HG03196 (cell line): ENCODE data around the gene ARSH.
"Not testable (repeated sequence)": the region's sequence is repeated elsewhere in the genome, so short reads cannot be mapped to it uniquely, and the experiment has no call there.

Experiments
- ATAC-seq: cut with Tn5 transposase; IDR thresholded peaks from one replicate; pipeline ENCODE4 v1.9.1; 2021; ENCODE audit not compliant: unreplicated experiment

The ARSH gene, protein sequence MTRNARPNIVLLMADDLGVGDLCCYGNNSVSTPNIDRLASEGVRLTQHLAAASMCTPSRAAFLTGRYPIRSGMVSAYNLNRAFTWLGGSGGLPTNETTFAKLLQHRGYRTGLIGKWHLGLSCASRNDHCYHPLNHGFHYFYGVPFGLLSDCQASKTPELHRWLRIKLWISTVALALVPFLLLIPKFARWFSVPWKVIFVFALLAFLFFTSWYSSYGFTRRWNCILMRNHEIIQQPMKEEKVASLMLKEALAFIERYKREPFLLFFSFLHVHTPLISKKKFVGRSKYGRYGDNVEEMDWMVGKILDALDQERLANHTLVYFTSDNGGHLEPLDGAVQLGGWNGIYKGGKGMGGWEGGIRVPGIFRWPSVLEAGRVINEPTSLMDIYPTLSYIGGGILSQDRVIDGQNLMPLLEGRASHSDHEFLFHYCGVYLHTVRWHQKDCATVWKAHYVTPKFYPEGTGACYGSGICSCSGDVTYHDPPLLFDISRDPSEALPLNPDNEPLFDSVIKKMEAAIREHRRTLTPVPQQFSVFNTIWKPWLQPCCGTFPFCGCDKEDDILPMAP

DNA sequence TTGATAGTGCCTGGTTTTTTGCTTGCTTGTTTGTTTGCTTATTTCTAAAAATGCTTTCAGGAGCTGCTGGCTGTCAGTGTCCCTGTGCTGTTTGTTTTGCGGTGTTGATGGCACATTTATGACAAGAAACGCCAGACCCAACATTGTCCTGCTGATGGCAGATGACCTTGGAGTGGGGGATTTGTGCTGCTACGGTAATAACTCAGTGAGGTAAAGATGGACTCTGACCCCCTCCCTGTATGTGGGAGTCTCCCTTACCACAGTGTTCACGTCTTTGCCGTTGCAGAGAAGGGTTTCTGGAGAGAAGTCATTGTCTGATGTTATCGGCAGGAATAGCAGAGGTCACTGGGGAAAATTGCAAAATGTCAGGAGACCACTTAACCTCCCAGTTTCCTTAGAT is at the start of gene ARSH:
ARSH (plus strand) TSS at position 52 of the 400 bp plus-strand sequence; CDS start at position 119, 67 bp downstream.
- ATAC-seq, result no peak

DNA sequence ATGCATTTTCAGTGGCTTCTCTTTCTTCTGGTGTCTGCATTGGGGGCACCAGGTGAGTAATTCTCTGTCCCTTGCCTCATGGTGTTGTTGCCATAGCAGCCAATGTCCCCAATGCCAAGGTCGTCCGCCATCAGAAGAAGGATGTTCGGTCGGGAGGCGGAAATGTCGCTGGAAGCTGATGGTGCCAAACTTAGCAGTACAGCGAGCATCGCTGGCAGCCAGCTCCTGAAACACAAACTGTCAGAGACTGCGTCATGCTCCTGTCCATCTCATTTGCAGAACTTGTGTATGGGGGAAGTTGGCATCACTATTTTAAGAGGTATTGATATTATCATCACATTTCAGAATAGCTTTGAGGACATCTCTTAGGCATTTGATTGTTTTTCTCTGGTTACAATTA is 48.1 kb upstream of the ARSH start:
- no peak for ATAC-seq

DNA sequence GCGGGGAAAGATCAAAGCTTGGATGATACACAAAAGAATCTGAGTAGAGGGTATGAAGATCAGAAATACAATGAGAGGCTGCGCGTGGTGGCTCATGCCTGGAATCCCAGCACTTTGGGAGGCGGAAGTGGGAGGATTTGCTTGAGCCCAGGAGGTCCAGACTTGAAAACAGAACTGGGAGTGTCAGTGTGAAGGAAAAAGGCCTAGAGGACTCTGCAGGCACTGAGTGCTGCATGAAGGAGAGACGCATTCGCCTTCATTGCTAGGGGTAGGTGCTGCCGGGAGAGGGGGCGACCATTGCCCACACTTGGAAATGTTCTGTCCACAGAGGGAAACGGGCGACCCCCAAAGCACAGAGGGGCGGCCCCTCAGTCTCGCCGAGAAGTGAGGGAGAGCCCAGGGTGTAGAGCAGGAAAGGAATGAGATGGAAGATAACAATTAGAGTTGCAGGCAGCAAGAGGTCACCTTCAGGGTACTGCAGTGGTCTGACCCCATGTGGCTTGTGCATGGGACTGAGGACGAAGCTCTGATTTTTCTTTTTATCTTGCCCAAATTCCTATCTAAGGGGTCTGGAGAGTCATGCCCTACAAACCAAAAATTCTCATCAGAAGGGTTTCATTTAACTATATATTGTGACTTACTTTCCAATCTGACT is 45.4 kb upstream of the ARSH start:
- ATAC-seq, result no peak

DNA sequence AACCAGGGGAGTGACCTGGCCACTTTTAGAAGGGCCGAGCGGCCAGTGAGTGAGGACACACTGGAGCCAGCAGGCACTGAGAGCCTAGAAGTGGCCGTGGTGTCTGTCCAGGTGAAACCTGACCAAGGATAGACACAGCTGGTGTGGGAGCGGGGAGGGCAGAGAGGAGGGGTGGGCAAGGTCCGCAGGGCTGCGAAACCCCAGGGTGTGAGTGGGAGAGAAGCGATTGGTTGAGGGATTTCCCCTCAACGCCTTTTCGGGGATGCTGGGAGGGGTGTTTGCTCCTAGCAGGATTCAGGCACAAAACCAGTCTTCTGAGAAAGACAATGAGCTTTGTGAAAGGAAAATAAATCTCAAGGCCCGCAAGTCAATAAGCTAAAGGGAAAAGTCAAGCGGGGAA is 44.0 kb upstream of the ARSH start:
- no peak for ATAC-seq

DNA sequence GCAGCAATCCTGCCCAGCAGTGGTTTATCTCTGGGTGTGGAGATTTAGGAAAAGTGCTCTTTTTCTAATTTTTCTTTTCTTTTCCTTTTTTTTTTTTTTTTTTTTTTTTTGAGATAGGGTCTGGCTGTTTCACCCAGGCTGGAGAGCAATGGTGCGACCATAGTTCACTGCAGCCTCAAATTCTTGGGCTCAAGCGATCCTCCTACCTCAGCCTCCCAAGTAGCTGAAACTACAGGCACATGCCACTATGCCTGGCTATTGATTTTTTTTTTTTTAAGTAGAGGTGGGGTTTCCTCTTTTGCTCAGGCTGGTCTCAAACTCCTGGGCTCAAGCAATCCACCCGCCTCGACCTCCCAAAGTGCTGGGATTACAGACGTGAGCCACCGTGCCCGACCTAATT is 42.9 kb upstream of the ARSH start:
- not testable (repeated sequence) for ATAC-seq

DNA sequence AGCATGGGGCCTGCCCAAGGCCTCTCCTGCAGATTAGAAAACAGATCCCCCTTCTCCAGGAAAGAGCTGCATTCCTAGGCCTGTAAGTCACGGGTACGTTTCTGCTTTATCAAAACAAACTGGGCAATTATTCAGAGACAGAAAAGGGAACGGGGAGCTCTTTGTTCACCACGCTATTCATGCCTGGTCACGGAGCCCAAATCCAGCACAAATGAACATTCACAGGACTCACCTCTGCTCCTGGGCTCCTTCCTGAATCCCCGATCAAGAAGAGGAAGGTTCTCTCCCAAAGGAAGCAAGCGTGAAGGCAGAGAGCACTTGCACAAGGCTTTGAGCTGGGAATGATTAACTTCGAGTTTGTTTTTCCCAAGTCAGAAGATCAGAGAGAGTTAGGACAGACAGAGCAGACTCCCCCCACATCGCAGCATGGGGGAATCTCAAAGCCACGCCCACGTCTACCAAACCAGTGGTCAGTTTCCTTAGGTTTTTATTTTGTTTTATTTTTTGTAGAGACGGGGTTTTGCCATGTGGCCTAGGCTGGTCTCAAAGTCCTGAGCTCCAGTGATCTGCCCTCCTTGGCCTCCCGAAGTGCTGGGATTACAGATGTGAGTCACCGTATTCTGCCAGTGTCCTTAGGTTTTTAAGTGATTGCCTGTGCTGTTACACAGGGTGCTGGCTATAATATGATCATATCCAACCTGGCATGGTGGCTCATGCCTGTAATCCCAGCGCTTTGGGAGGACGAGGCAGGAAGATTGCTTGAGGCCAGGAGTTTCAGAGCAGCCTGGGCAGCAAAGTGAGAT is 42.2 kb upstream of the ARSH start:
- not testable (repeated sequence) for ATAC-seq

DNA sequence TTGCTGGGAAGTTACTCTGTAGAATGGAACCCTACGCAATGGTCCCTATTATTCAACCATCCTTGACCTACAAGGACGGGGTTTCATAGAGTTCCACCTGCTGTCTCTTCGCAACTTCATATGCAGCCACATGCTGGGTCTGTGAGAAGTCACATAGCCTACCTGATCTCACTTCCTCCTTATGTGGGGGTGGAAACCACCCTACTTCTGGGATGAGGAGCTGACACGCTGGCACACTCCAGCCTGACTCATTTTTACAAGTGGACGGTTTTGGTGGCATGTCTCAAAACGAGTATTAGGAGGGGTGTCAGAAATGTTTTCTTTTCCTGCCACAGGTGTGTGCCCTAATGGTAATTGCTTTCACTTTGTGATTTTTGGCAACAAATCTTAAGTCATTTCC is 40.4 kb upstream of the ARSH start:
- ATAC-seq, result no peak

DNA sequence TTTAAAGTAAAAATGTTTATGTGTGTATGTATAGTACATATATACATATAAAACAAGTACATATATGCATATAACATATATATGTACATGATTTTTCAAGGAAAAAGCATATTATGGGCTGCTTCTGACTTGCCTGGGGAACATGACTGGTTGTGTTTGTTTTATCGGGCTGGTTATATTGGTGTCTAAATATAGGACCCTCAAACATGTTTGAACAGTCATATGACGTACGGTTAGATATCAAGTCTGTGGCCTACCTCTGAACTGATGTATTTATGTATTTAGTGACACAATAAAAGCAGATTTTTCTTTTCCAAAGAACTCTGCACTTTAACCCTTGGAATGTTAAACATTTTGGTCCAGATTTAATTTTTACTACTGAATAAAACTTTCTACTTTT is 39.3 kb upstream of the ARSH start:
- no peak for ATAC-seq

DNA sequence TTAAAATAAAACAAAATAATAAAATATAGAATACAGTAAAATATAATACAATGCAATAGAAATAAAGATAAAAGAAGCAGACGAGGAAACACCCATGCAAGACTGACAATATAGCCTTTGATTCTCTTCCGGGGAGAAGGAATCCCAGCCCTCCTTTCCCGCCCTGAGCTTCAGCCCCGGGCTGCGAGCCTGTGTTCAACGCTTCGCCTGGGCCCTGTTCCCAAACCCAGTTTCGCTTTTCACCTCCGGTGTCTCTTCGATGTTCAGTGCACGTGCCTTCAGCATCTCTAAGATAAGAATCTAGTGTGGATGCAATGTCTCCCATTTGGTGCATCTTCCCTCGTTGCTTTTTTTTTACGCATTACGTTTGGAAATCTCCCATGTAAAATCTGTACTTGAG is 38.8 kb upstream of the ARSH start:
- no peak for ATAC-seq

DNA sequence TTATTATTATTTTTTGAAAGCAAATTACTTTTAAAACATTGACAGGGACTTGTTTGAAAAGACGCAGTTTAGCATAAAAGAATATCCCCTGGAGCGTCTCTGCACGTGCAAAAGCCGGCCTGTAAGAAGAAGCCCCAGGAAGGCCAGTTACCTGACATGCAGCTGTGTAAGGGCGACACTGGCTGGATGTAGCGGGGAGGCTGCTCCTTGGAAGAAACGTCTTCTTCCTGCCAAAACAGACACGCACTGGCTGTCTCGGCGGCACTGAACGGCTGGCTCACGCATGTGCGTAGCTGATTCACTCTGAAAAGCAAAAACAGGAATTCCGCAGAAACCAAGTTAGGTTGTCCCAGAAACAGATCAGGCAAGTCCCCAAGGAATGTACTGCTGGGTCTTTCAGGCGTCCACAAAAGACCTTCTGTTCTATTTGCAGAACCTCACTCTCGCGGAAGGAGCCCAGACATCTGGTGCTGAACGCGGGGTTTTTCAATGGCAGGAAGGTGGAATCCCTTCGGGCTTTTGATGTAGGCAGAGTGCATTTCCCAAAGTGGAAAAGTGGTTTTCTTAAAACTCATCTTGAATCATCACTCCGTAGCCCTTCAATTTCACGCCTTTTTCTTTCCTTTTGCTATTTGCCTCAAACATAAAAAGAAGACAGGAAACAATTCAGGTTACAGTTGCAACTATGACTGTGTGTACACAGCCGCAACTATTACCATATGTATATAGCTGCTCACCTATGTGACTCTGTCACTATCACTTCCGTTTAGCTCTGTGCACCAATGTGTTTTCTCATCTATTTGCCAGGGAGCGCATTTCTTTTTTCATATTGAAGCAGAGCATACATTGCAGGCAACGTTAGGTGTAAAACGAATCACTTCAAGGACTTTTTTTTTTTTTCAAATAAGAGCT is 38.1 kb upstream of the ARSH start:
- ATAC-seq, result no peak

DNA sequence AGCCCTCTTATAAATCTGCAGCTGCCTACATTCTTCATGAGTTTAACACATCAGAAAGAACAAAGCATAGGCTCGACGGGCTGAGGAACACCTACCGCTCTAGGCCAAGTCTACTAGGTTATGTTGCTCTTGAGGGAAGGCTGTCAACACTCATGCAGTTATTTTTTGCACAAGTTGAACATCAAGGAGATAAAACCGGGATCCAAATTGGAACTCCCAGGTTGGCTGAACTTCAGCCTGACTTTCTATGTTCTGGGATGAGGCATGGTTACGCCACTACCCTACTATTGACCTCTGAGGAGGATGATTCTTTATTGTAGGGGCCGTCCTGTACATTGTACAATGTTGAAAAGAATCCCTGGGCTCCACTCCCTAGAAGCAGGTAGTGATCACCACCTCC is 37.3 kb upstream of the ARSH start:
- no peak for ATAC-seq

DNA sequence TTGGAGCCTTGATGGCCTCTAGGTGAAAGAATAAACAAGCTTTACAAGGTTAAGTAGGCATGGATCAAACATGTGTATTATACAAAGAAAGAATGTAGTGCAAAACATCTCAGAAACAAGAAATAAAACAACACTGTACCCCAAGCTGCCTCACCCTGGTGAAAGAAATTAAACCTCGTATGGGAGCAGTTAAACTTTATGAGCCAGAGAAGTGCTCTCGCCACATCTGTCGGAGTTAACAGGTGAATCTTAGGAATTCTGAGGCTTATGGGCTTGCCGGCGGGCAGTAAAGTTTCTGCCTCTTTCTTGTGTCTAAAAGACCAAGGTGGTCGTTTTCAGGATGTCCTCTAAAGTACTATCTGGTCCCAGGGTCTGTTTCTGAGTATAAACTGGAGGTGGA is 34.0 kb upstream of the ARSH start:
- ATAC-seq, result no peak

DNA sequence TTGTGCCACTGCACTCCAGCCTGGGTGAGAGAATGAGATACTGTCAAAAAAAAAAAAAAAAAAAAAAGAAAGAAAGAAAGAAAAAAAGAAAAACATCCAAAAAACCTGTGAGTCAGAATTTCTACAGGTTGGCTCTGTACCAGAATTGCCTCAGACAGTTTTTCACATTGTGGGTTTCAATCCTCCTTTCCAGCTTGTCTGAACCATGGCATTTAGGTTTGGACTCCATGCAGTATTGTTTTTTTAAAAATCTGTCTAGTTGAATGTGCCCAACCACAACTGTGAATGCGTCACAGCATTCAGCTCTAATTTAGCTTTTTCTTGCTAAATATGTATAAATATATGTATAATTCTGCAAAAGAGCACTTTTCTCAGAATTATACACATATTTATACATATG is 31.4 kb upstream of the ARSH start:
- ATAC-seq, result no peak

DNA sequence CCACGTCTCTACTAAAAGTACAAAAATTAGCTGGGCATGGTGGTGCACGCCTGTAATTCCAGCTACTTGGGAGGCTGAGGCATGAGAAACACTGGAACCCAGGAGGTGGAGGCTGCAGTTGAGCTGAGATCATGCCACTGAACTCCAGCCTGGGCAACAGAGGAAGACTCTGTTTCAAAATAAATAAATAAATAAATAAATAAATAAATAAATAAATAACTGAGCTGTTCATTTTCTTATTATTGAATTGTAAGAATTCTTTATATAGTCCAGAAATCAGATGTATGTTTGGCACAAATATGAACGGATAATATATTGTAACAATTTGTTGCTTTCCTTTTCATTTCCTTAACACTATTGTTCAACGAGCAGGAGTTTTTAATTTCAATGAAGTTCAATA is 27.7 kb upstream of the ARSH start:
- ATAC-seq, result not testable (repeated sequence)

DNA sequence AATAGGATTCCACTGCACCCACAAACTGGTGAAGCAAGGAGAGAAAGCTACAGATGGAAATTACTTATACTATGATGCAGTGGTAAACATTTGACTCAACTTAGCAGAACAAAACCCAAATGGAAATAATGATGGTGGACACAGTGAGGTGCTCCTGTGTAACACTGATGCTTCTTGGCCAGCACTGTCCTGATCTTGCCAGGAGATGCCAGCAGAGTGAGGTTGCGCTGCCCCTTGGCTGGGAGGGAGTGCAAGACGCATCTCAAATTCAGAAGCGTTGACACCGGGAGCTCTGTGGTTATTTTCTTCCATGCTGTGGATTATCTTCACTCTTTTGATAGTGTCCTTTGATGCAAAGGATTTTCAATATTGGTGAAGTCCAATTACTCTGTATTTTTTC is 22.0 kb upstream of the ARSH start:
- ATAC-seq, result no peak

DNA sequence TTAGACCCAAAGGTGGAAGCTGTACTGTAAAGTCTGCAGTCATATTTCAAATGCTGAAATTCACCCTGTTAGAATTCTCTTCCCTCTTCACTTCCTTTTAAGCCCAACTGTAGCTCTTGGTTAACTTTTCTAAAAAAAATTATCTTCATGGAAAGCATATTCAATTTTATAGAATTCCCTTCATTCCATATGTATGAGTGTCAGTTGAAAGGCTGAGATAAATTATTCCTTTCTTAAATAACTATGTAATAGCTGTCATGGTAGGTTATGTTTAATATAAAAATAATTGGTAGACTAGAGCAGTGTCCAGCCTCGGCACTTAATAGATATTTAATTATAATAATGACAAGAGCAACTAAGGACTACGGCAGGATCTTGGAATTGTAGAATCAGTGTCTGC is 16.8 kb upstream of the ARSH start:
- no peak for ATAC-seq

DNA sequence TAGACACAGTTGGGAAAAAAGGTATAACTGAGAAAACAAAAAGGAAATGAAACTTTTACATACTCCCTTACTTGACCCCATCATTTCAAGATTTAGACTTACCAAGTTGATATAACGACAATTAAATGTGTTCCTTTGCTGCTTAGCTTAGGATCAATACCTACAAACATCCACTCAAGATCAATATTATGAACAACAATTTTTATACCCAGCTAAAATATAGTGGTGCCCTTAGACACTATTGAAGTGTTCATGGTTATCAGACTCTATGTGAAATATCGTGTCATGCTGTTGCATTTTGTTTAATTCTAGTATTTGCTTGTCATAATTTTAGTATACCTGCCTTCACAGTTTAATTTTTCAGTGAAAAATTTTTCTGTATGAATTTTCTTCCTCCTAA is 4.2 kb downstream of the ARSH start:
- no peak for ATAC-seq

DNA sequence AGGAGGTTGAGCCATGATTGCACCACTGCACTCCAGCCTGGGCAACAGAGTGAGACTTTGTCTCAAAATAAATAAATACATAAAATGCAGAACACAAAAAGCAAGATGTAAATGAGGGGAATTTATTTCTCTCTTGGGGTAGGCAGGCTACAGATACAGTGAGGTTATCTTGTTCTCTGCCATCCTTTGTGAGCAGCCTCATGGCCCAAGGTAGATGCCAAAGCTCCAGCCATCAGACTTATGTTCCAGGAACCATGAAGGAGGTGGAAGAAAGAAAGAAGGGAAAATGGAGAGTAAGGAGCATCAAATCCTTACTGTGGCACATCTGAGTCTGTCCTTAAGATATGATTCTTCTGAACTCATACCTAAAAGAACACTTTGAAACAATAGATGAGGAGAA is 11.1 kb downstream of the ARSH start:
- no peak for ATAC-seq

DNA sequence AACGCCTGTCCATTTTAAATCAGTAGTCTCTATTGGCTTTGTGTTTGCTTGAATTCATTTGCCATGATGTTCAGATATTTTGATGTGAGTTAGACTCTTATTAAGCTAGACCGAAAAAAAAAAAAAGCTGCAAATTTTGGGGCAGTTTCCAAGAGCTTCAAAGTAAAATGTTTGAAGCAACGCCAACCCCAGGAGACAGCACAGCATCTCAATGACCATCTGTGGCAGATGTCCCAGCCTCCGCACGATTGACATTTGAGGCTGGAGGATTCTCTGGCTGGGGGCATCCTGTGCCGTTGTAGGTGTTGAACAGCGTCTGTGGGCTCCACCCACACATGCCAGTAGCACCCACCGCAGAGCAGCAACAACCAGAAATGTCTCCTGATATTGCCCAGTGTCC is 17.8 kb downstream of the ARSH start:
- no peak for ATAC-seq

DNA sequence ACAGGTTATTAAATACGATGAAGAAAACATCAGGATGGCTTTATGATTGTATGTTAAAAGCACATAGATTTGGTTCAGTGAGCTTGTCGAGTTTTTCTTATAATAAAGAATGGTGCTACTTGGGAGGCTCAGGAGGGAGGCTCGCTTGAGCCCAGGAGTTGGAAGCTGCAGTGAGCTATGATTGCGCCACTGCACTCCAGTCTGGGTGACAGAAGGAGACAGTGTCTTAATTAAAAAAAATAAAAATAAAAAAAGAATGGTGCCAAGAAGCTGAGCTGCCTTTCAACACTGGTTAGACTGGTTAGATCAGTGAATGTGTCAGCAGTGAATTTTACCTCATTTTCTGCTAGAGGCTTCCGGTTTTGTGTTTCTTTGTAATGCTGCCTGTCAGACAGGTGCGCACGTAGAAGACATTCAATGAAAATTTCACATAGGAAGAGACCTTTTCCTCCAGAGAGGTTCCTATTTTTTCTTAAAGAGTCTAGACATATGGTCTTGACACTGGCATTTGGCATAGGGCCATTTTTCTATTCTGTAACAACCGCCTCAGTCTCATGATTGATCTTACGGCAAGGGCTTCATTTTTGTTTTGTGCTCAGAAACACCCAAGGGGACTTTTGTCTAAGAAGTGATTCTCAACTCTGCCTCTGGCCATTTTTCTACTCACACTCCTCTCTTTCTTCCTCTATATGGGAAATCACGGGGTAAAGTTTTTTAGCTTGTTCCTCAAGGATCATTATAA is 19.9 kb downstream of the ARSH start:
- no peak for ATAC-seq
